Fibroblast of mammary gland (primary cell): Measurements from ENCODE around the gene OSMR.

Source experiments
- DNase-seq: peaks from one replicate; pipeline ENCODE4 v3.0.0-alpha.2; 2010; ENCODE audit warnings: low read depth
- H3K4me3 ChIP-seq: 2 replicates; pipeline ENCODE4 v1.5.1; 2011; ENCODE audit warnings: low read depth, mild to moderate bottlenecking, low read length, moderate library complexity; ENCODE audit not compliant: control insufficient read depth
- CTCF ChIP-seq: conservative IDR thresholded peaks from 2 replicates; pipeline ENCODE4 v1.5.1; 2011; ENCODE audit warnings: low read depth, low read length, inconsistent platforms; ENCODE audit not compliant: control insufficient read depth, insufficient read depth

OSMR gene

GRCh38 chr5:38932854-38933408 is 87.1 kb downstream of the OSMR start:
- H3K4me3 ChIP-seq = no peak overlapping the region
- no peak for TF ChIP-seq CTCF
- no peak for DNase-seq

GRCh38 chr5:38935437-38935836 is 89.6 kb downstream of the OSMR start:
- H3K4me3 ChIP-seq = no peak overlapping the region
- no peak for TF ChIP-seq CTCF
- DNase-seq = no peak

GRCh38 chr5:38936269-38936668 is 90.5 kb downstream of the OSMR start:
- TF ChIP-seq CTCF = no peak
- H3K4me3 ChIP-seq = no peak overlapping the region

GRCh38 chr5:38938424-38938823 is 92.6 kb downstream of the OSMR start:
- DNase-seq = no peak
- no peak overlapping the region for H3K4me3 ChIP-seq
- no peak for TF ChIP-seq CTCF

More at GRCh38 chr5:38936269-38936668, 90.5 kb downstream of the OSMR start:
- DNase-seq = no peak

GRCh38 chr5:38938973-38939372 is 93.2 kb downstream of the OSMR start:
- TF ChIP-seq CTCF = no peak
- DNase-seq = no peak
- no peak overlapping the region for H3K4me3 ChIP-seq

GRCh38 chr5:38940230-38940858 is 94.5 kb downstream of the OSMR start:
- H3K4me3 ChIP-seq = no peak overlapping the region
- DNase-seq = no peak
- no peak for TF ChIP-seq CTCF
